SU-DHL-6 (cell line): ENCODE data around the gene EME1.

Experiments
- CTCF ChIP-seq: fragments of 200-600 bp; sonication (generic); IDR thresholded peaks from one replicate; pipeline ENCODE4 v1.5.1; 2017; ENCODE audit warnings: antibody characterized with exemption, mild to moderate bottlenecking, low read length, moderate library complexity; ENCODE audit not compliant: insufficient read depth, poor library complexity, severe bottlenecking
- EZH2phosphoT487 ChIP-seq: fragments of 200-600 bp; sonication (generic), shearing (Covaris generic); conservative IDR thresholded peaks from 2 replicates; pipeline ENCODE4 v1.6.1; 2018; ENCODE audit warnings: mild to moderate bottlenecking, antibody characterized with exemption, low read length, moderate library complexity, mixed read lengths

- TF ChIP-seq CTCF: no peak
- TF ChIP-seq EZH2phosphoT487: no peak
These were observed 48.5 kb downstream of the EME1 start for GRCh38 chr17:50421308-50422051.
